Measurements from ENCODE around the gene KRT6C. TPM values are rescaled to one million over a fixed set of nuclear protein-coding genes. Genes with fewer than 3 reads are reported as not detected.

Gene KRT6C
- total and polyA plus RNA-seq, 4 experiments from 2014 or later: not detected

GRCh38 chr12:52433501-52434080 lies 40.0 kb downstream of the KRT6C start:
- CTCF ChIA-PET (ENCODE audit: partially characterized antibody): no interaction called here
- H3K36me3 ChIP-seq (ENCODE audit: insufficient read depth, low read length): no peaks in the 10 kb centered on the region

GRCh38 chr12:52432559-52433207 lies 40.9 kb downstream of the KRT6C start:
- H3K9me3 ChIP-seq (ENCODE audit: control insufficient read depth in 1 of 2, low read length in 2 of 2): no peaks in the 10 kb centered on the region
- Mint-ChIP-seq H3K27ac (no peak overlapping the region), H3K27me3 (peaks cover 13 to 42% of the 10 kb centered on the region in 2 donors), H3K36me3 (no peaks in the 10 kb centered on the region), H3K9me3 (peaks cover 0 to 4% (median 0%) of the 10 kb centered on the region in 8 donors), H3K4me1 (no peaks in the 10 kb centered on the region), H3K4me3 (no peak overlapping the region)
- intact Hi-C loops (cut with micrococcal nuclease): no loop called here
- ChIA-PET POLR2A (ENCODE audit: partially characterized antibody) (no interaction called here), CTCF (ENCODE audit: partially characterized antibody) (no interaction called here)
- H3K27ac ChIP-seq (ENCODE audit: low read depth, low read length): no peak overlapping the region
- no peaks in the 10 kb centered on the region for H3K4me1 ChIP-seq (ENCODE audit: insufficient read depth, low read length)
- H3K27me3 ChIP-seq (ENCODE audit: insufficient read depth, low read length): peaks cover 4% of the 10 kb centered on the region
- no peak overlapping the region for H3K4me3 ChIP-seq (ENCODE audit: low read length in 2 of 2)
- H3K36me3 ChIP-seq (ENCODE audit: insufficient read depth, low read length): no peaks in the 10 kb centered on the region
- DNase-seq: no peak

More at GRCh38 chr12:52433501-52434080, 40.0 kb downstream of the KRT6C start:
- no peak overlapping the region for H3K4me3 Mint-ChIP-seq
- Histone ChIP-seq H3K27me3 (ENCODE audit: insufficient read depth, low read length) (peaks cover 4% of the 10 kb centered on the region), H3K4me1 (ENCODE audit: insufficient read depth, low read length) (no peaks in the 10 kb centered on the region), H3K4me3 (ENCODE audit: low read length in 2 of 2) (no peak overlapping the region), H3K9me3 (ENCODE audit: control insufficient read depth in 1 of 2, low read length in 2 of 2) (no peaks in the 10 kb centered on the region), H3K27ac (ENCODE audit: low read depth, low read length) (no peak overlapping the region)
- no peaks in the 10 kb centered on the region for H3K4me1 Mint-ChIP-seq
- no peak for DNase-seq
- H3K36me3 Mint-ChIP-seq: no peaks in the 10 kb centered on the region
- no peak overlapping the region for H3K27ac Mint-ChIP-seq
- POLR2A ChIA-PET (ENCODE audit: partially characterized antibody): no interaction called here
- H3K9me3 Mint-ChIP-seq: peaks cover 0 to 4% (median 0%) of the 10 kb centered on the region in 8 donors
- peaks cover 14 to 42% of the 10 kb centered on the region in 2 donors for H3K27me3 Mint-ChIP-seq
- intact Hi-C loops (cut with micrococcal nuclease): no loop called here

- POLR2A ChIA-PET (ENCODE audit: partially characterized antibody): no interaction called here
- intact Hi-C loops (cut with micrococcal nuclease): no loop called here
- Histone ChIP-seq H3K4me3 (ENCODE audit: low read length in 2 of 2) (no peak overlapping the region), H3K27me3 (ENCODE audit: insufficient read depth, low read length) (peaks cover 4% of the 10 kb centered on the region), H3K36me3 (ENCODE audit: insufficient read depth, low read length) (no peaks in the 10 kb centered on the region), H3K9me3 (ENCODE audit: control insufficient read depth in 1 of 2, low read length in 2 of 2) (no peaks in the 10 kb centered on the region), H3K4me1 (ENCODE audit: insufficient read depth, low read length) (no peaks in the 10 kb centered on the region), H3K27ac (ENCODE audit: low read depth, low read length) (no peak overlapping the region)
- Mint-ChIP-seq H3K4me3 (no peak overlapping the region), H3K4me1 (no peaks in the 10 kb centered on the region), H3K27me3 (peaks cover 8 to 30% of the 10 kb centered on the region in 2 donors), H3K9me3 (no peaks in the 10 kb centered on the region), H3K27ac (no peak overlapping the region), H3K36me3 (no peaks in the 10 kb centered on the region)
- CTCF ChIA-PET (ENCODE audit: partially characterized antibody): interaction anchor here (1.5 kb wide), 1 partner anchor 100 kb away, joined by 3 read pairs; no protein-coding TSS in a partner anchor
- no peak for DNase-seq
These were observed 45.5 kb downstream of the KRT6C start for GRCh38 chr12:52428121-52428520.

DNA sequence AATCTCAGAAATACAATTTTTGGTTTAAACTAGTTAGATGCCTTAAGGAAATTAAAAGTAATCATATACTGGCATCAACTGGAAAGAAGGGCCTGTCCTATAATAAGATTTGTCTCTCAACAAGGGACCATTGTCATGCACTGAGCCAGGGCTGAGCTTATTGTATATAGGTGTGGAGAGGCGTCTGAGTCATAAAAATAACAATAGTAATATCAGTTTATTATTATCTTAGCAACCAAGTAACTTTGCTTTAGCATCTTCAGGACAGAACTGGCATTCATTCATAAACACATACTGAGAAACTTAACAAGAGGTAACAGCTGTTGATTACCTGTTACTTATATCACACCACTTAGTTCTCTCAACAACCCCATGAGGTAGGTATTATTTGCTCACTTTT lies 46.5 kb downstream of the KRT6C start:
- H3K27me3 Mint-ChIP-seq: peaks cover 11 to 24% of the 10 kb centered on the region in 2 donors
- no peaks in the 10 kb centered on the region for H3K9me3 Mint-ChIP-seq
- POLR2A ChIA-PET (ENCODE audit: partially characterized antibody): no interaction called here
- intact Hi-C loops (cut with micrococcal nuclease): no loop called here
- CTCF ChIA-PET (ENCODE audit: partially characterized antibody): interaction anchor here (1.5 kb wide), 1 partner anchor 99 kb away, joined by 3 read pairs; no protein-coding TSS in a partner anchor
- H3K4me3 Mint-ChIP-seq: no peak overlapping the region
- Histone ChIP-seq H3K4me1 (ENCODE audit: insufficient read depth, low read length) (no peaks in the 10 kb centered on the region), H3K4me3 (ENCODE audit: low read length in 2 of 2) (no peak overlapping the region), H3K36me3 (ENCODE audit: insufficient read depth, low read length) (no peaks in the 10 kb centered on the region), H3K9me3 (ENCODE audit: control insufficient read depth in 1 of 2, low read length in 2 of 2) (no peaks in the 10 kb centered on the region), H3K27ac (ENCODE audit: low read depth, low read length) (no peak overlapping the region), H3K27me3 (ENCODE audit: insufficient read depth, low read length) (no peaks in the 10 kb centered on the region)
- no peak for DNase-seq
- H3K27ac Mint-ChIP-seq: no peak overlapping the region
- no peaks in the 10 kb centered on the region for H3K4me1 Mint-ChIP-seq
- no peaks in the 10 kb centered on the region for H3K36me3 Mint-ChIP-seq

DNA sequence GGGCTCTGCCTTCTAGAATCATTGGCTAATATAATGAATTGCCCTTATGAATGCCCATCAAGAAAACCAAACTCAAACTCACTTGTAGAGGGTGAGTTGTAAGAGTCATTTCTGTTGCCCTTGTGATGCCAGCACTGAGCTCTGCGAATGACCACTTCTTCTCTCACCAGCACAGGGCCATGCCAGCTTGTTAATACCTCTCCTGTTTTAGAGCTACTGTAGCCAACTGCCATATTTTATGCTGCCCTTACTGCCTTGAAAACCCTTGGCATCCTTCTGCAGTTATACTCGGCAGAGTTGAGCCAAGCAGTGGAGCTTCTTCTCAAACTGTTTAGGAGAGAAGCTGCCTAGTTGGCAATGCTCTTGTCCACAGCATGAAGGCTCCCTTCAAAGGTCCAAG lies 47.6 kb downstream of the KRT6C start:
- H3K4me1 ChIP-seq (ENCODE audit: insufficient read depth, low read length): no peaks in the 10 kb centered on the region
- no peak for DNase-seq
- CTCF ChIA-PET (ENCODE audit: partially characterized antibody): no interaction called here
- H3K27ac ChIP-seq (ENCODE audit: low read depth, low read length): no peak overlapping the region
- intact Hi-C loops (cut with micrococcal nuclease): no loop called here
- Mint-ChIP-seq H3K9me3 (no peaks in the 10 kb centered on the region), H3K36me3 (no peaks in the 10 kb centered on the region), H3K27ac (no peak overlapping the region), H3K4me3 (no peak overlapping the region), H3K27me3 (peaks cover 15 to 29% of the 10 kb centered on the region in 2 donors), H3K4me1 (no peaks in the 10 kb centered on the region)
- no peaks in the 10 kb centered on the region for H3K36me3 ChIP-seq (ENCODE audit: insufficient read depth, low read length)
- no peaks in the 10 kb centered on the region for H3K9me3 ChIP-seq (ENCODE audit: control insufficient read depth in 1 of 2, low read length in 2 of 2)
- POLR2A ChIA-PET (ENCODE audit: partially characterized antibody): no interaction called here
- no peaks in the 10 kb centered on the region for H3K27me3 ChIP-seq (ENCODE audit: insufficient read depth, low read length)
- no peak overlapping the region for H3K4me3 ChIP-seq (ENCODE audit: low read length in 2 of 2)

GRCh38 chr12:52425466-52425865 lies 48.1 kb downstream of the KRT6C start:
- no peak overlapping the region for H3K27ac Mint-ChIP-seq
- no peaks in the 10 kb centered on the region for H3K4me1 Mint-ChIP-seq
- H3K36me3 ChIP-seq (ENCODE audit: insufficient read depth, low read length): no peaks in the 10 kb centered on the region
- POLR2A ChIA-PET (ENCODE audit: partially characterized antibody): no interaction called here
- DNase-seq: no peak
- peaks cover 15 to 30% of the 10 kb centered on the region in 2 donors for H3K27me3 Mint-ChIP-seq
- no peak overlapping the region for H3K4me3 ChIP-seq (ENCODE audit: low read length in 2 of 2)
- no peak overlapping the region for H3K27ac ChIP-seq (ENCODE audit: low read depth, low read length)
- no peaks in the 10 kb centered on the region for H3K36me3 Mint-ChIP-seq
- no peaks in the 10 kb centered on the region for H3K9me3 ChIP-seq (ENCODE audit: control insufficient read depth in 1 of 2, low read length in 2 of 2)
- no peaks in the 10 kb centered on the region for H3K9me3 Mint-ChIP-seq
- H3K4me1 ChIP-seq (ENCODE audit: insufficient read depth, low read length): no peaks in the 10 kb centered on the region
- intact Hi-C loops (cut with micrococcal nuclease): no loop called here
- no peak overlapping the region for H3K4me3 Mint-ChIP-seq
- no peaks in the 10 kb centered on the region for H3K27me3 ChIP-seq (ENCODE audit: insufficient read depth, low read length)
- CTCF ChIA-PET (ENCODE audit: partially characterized antibody): no interaction called here

GRCh38 chr12:52423661-52424500 lies 49.7 kb downstream of the KRT6C start:
- CTCF ChIA-PET (ENCODE audit: partially characterized antibody): no interaction called here
- intact Hi-C loops (cut with micrococcal nuclease): no loop called here

More at GRCh38 chr12:52423661-52424500, 49.7 kb downstream of the KRT6C start:
- POLR2A ChIA-PET (ENCODE audit: partially characterized antibody): no interaction called here
- H3K4me1 Mint-ChIP-seq: peaks cover 0 to 1% (median 0%) of the 10 kb centered on the region in 4 donors
- H3K4me1 ChIP-seq (ENCODE audit: insufficient read depth, low read length): no peaks in the 10 kb centered on the region
- no peak overlapping the region for H3K4me3 ChIP-seq (ENCODE audit: low read length in 2 of 2)
- H3K27ac Mint-ChIP-seq: peak overlapping the region in 1 of 7 donors; percentile 36
- no peaks in the 10 kb centered on the region for H3K36me3 Mint-ChIP-seq
- no peak for DNase-seq
- H3K9me3 ChIP-seq (ENCODE audit: control insufficient read depth in 1 of 2, low read length in 2 of 2): no peaks in the 10 kb centered on the region
- H3K4me3 Mint-ChIP-seq: no peak overlapping the region
- no peaks in the 10 kb centered on the region for H3K36me3 ChIP-seq (ENCODE audit: insufficient read depth, low read length)
- no peaks in the 10 kb centered on the region for H3K9me3 Mint-ChIP-seq
- H3K27me3 ChIP-seq (ENCODE audit: insufficient read depth, low read length): no peaks in the 10 kb centered on the region
- no peak overlapping the region for H3K27ac ChIP-seq (ENCODE audit: low read depth, low read length)
- H3K27me3 Mint-ChIP-seq: peaks cover 14 to 24% of the 10 kb centered on the region in 2 donors

Data from CD4-positive, alpha-beta memory T cell (primary cell).